WTC11 (cell line): ENCODE measurements around the gene IRF2. TPM values are rescaled to one million over a fixed set of nuclear protein-coding genes. Genes with fewer than 3 reads are reported as not detected.
A peak's percentile ranks its signal among the peaks of the same experiment; 100 is the strongest.

Source experiments
- ATAC-seq: fragments of 200-7000 bp; cut with Tn5 transposase; 2 replicates; pipeline ENCODE4 v1.10.0; 2021; ENCODE audit warnings: mild to moderate bottlenecking, moderate library complexity
- CTCF ChIA-PET: fragments of 300-600 bp; sonication (Branson Sonifier 250); formaldehyde crosslinking; loops from one replicate; lab custom pipeline; 2021; ENCODE audit warnings: antibody characterized with exemption; lab: Charles Lee
- POLR2A ChIA-PET: fragments of 350-600 bp; sonication (Branson Sonifier 250); formaldehyde crosslinking; loops from one replicate; lab custom pipeline; 2021; ENCODE audit warnings: antibody characterized with exemption; lab: Charles Lee
- DNase-seq: peaks from one replicate; pipeline ENCODE4 v3.0.0; 2021; ENCODE audit warnings: low spot score
- H3K27ac Mint-ChIP-seq: 2 replicates; pipeline ENCODE4 v1.8.0; 2021; ENCODE audit warnings: mixed read lengths
- H3K27me3 Mint-ChIP-seq: 2 replicates; pipeline ENCODE4 v1.8.0; 2021; ENCODE audit warnings: low read depth, mild to moderate bottlenecking, moderate library complexity, mixed read lengths
- H3K36me3 Mint-ChIP-seq: 2 replicates; pipeline ENCODE4 v1.8.0; 2021; ENCODE audit warnings: mixed read lengths
- H3K4me1 Mint-ChIP-seq: 2 replicates; pipeline ENCODE4 v1.8.0; 2022; ENCODE audit warnings: mixed read lengths
- H3K4me3 Mint-ChIP-seq: 2 replicates; pipeline ENCODE4 v1.8.0; 2021; ENCODE audit warnings: mild to moderate bottlenecking, moderate library complexity, mixed read lengths
- H3K9me3 Mint-ChIP-seq: 2 replicates; pipeline ENCODE4 v1.8.0; 2021; ENCODE audit warnings: mixed read lengths
- ATF3 ChIP-seq: sonication (generic); formaldehyde crosslinking; conservative IDR thresholded peaks from 2 replicates; pipeline ENCODE4 v1.8.1; 2022; ENCODE audit warnings: mild to moderate bottlenecking, missing genetic modification reagents
- CTCF ChIP-seq: fragments of 200-600 bp; IDR thresholded peaks from 2 replicates; pipeline ENCODE4 v1.8.0; 2022; ENCODE audit warnings: antibody characterized with exemption
- FOXK1 ChIP-seq: sonication (generic); formaldehyde crosslinking; IDR thresholded peaks from 2 replicates; pipeline ENCODE4 v1.8.0; 2022; ENCODE audit warnings: mild to moderate bottlenecking, moderate library complexity, missing genetic modification reagents
- GRHL2 ChIP-seq: fragments of 250-450 bp; sonication (Bioruptor Pico); IDR thresholded peaks from 2 replicates; pipeline ENCODE4 v1.8.0; 2022; ENCODE audit warnings: mild to moderate bottlenecking, moderate library complexity; ENCODE audit not compliant: insufficient replicate concordance, severe bottlenecking
- IRF2 ChIP-seq: sonication (generic); formaldehyde crosslinking; IDR thresholded peaks from 2 replicates; pipeline ENCODE4 v1.8.0; 2022; ENCODE audit warnings: low read depth, missing genetic modification reagents, borderline replicate concordance
- MXD4 ChIP-seq: fragments of 250-450 bp; sonication (Bioruptor Pico); IDR thresholded peaks from 2 replicates; pipeline ENCODE4 v1.8.0; 2021; ENCODE audit warnings: mild to moderate bottlenecking, moderate library complexity, borderline replicate concordance
- NFE2L1 ChIP-seq: sonication (generic); formaldehyde crosslinking; IDR thresholded peaks from 2 replicates; pipeline ENCODE4 v1.8.1; 2023; ENCODE audit warnings: missing genetic modification reagents
- NR1H2 ChIP-seq: sonication (generic); formaldehyde crosslinking; IDR thresholded peaks from 2 replicates; pipeline ENCODE4 v1.9.0; 2021; ENCODE audit warnings: mild to moderate bottlenecking, moderate library complexity, missing genetic modification reagents
- PRRX2 ChIP-seq: fragments of 250-450 bp; sonication (Bioruptor Pico); IDR thresholded peaks from 2 replicates; pipeline ENCODE4 v1.8.0; 2021; ENCODE audit warnings: mild to moderate bottlenecking
- SMAD4 ChIP-seq: sonication (generic); formaldehyde crosslinking; IDR thresholded peaks from 2 replicates; pipeline ENCODE4 v1.8.0; 2022; ENCODE audit warnings: mild to moderate bottlenecking, missing genetic modification reagents
- SP1 ChIP-seq: sonication (generic); formaldehyde crosslinking; conservative IDR thresholded peaks from 2 replicates; pipeline ENCODE4 v1.8.1; 2022; ENCODE audit warnings: missing genetic modification reagents
- ZNF263 ChIP-seq: sonication (generic); formaldehyde crosslinking; IDR thresholded peaks from 2 replicates; pipeline ENCODE4 v1.8.1; 2022; ENCODE audit warnings: low read depth, mild to moderate bottlenecking, moderate library complexity, missing genetic modification reagents
- ZNF281 ChIP-seq: sonication (generic); formaldehyde crosslinking; IDR thresholded peaks from 2 replicates; pipeline ENCODE4 v1.8.0; 2023; ENCODE audit warnings: mild to moderate bottlenecking, missing genetic modification reagents
- ZNF396 ChIP-seq: fragments of 250-450 bp; sonication (Bioruptor Pico); IDR thresholded peaks from 2 replicates; pipeline ENCODE4 v1.8.0; 2021; ENCODE audit warnings: mild to moderate bottlenecking, moderate library complexity, borderline replicate concordance
- ZNF416 ChIP-seq: fragments of 250-450 bp; sonication (Bioruptor Pico); IDR thresholded peaks from 2 replicates; pipeline ENCODE4 v1.9.0; 2021; ENCODE audit warnings: mild to moderate bottlenecking, inconsistent platforms
- ZNF532 ChIP-seq: fragments of 250-450 bp; sonication (Bioruptor Pico); IDR thresholded peaks from 2 replicates; pipeline ENCODE4 v1.9.0; 2021; ENCODE audit warnings: mild to moderate bottlenecking, borderline replicate concordance
- total RNA-seq: library from RNA; stranded (reverse); gene quantifications from 3 replicates; pipeline ENCODE4 v1.2.3, GENCODE V29; 2021
- TF ChIP-seq, protein P1 (sequence below): fragments of 250-450 bp; sonication (Bioruptor Pico); IDR thresholded peaks from 2 replicates; pipeline ENCODE4 v1.8.0; 2021; ENCODE audit warnings: mild to moderate bottlenecking
- TF ChIP-seq, protein P2 (sequence below): sonication (generic); formaldehyde crosslinking; conservative IDR thresholded peaks from 2 replicates; pipeline ENCODE4 v1.8.1; 2023; ENCODE audit warnings: mild to moderate bottlenecking, low read depth, missing genetic modification reagents, moderate library complexity
- TF ChIP-seq, protein P3 (sequence below): fragments of 250-450 bp; sonication (Bioruptor Pico); conservative IDR thresholded peaks from 2 replicates; pipeline ENCODE4 v1.9.0; 2021; ENCODE audit warnings: mild to moderate bottlenecking
- TF ChIP-seq, protein P4 (sequence below): fragments of 250-450 bp; sonication (Bioruptor Pico); IDR thresholded peaks from 2 replicates; pipeline ENCODE4 v1.9.0; 2021; ENCODE audit warnings: moderate library complexity, mild to moderate bottlenecking, inconsistent platforms, borderline replicate concordance

The IRF2 gene
- total RNA-seq, 1 experiment from 2014 or later: 11.8 TPM

DNA sequence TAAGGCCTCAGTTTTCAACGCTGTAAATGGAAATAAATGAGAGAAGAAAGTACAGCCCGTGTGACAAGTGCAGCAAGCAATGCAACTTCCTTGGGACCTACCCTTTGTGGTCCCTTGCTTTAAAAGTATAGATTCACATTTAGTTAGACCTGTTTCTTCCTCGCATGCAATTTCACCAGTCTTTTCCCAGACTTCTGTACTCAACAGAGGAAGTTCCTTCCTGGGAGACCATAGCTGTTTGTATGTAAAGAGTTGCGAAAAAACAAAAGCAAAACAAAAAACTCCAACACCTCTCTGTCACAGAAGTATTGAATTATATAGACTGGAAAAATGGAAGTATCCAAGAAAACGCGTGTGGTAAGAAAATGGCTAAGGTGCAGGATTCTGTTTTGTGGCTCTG, 1.1 kb upstream of the IRF2 start:
- no peaks in the 10 kb centered on the region for H3K27me3 Mint-ChIP-seq
- H3K4me1 Mint-ChIP-seq: peaks cover 34% of the 10 kb centered on the region
- no peak for TF ChIP-seq IRF2
- no peak for TF ChIP-seq ZNF263
- TF ChIP-seq, protein P1, sequence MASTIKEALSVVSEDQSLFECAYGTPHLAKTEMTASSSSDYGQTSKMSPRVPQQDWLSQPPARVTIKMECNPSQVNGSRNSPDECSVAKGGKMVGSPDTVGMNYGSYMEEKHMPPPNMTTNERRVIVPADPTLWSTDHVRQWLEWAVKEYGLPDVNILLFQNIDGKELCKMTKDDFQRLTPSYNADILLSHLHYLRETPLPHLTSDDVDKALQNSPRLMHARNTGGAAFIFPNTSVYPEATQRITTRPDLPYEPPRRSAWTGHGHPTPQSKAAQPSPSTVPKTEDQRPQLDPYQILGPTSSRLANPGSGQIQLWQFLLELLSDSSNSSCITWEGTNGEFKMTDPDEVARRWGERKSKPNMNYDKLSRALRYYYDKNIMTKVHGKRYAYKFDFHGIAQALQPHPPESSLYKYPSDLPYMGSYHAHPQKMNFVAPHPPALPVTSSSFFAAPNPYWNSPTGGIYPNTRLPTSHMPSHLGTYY (CRISPR knock-in tag): no peak
- no peak for TF ChIP-seq ZNF532
- TF ChIP-seq CTCF: no peak
- TF ChIP-seq GRHL2 (CRISPR knock-in tag): no peak
- no peak for TF ChIP-seq MXD4 (CRISPR knock-in tag)
- TF ChIP-seq ZNF416: no peak
- TF ChIP-seq ZNF396 (CRISPR knock-in tag): no peak
- no peak for TF ChIP-seq ZNF281 (CRISPR knock-in tag)
- no peak for TF ChIP-seq NFE2L1 (CRISPR knock-in tag)
- TF ChIP-seq, protein P2, sequence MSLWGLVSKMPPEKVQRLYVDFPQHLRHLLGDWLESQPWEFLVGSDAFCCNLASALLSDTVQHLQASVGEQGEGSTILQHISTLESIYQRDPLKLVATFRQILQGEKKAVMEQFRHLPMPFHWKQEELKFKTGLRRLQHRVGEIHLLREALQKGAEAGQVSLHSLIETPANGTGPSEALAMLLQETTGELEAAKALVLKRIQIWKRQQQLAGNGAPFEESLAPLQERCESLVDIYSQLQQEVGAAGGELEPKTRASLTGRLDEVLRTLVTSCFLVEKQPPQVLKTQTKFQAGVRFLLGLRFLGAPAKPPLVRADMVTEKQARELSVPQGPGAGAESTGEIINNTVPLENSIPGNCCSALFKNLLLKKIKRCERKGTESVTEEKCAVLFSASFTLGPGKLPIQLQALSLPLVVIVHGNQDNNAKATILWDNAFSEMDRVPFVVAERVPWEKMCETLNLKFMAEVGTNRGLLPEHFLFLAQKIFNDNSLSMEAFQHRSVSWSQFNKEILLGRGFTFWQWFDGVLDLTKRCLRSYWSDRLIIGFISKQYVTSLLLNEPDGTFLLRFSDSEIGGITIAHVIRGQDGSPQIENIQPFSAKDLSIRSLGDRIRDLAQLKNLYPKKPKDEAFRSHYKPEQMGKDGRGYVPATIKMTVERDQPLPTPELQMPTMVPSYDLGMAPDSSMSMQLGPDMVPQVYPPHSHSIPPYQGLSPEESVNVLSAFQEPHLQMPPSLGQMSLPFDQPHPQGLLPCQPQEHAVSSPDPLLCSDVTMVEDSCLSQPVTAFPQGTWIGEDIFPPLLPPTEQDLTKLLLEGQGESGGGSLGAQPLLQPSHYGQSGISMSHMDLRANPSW (CRISPR knock-in tag): no peak
- no peak for TF ChIP-seq FOXK1 (CRISPR knock-in tag)
- no peak for TF ChIP-seq NR1H2 (CRISPR knock-in tag)
- TF ChIP-seq SMAD4: no peak
- no peak for TF ChIP-seq PRRX2
- no peak for TF ChIP-seq SP1 (CRISPR knock-in tag)
- TF ChIP-seq ATF3: no peak
- TF ChIP-seq, protein P3, sequence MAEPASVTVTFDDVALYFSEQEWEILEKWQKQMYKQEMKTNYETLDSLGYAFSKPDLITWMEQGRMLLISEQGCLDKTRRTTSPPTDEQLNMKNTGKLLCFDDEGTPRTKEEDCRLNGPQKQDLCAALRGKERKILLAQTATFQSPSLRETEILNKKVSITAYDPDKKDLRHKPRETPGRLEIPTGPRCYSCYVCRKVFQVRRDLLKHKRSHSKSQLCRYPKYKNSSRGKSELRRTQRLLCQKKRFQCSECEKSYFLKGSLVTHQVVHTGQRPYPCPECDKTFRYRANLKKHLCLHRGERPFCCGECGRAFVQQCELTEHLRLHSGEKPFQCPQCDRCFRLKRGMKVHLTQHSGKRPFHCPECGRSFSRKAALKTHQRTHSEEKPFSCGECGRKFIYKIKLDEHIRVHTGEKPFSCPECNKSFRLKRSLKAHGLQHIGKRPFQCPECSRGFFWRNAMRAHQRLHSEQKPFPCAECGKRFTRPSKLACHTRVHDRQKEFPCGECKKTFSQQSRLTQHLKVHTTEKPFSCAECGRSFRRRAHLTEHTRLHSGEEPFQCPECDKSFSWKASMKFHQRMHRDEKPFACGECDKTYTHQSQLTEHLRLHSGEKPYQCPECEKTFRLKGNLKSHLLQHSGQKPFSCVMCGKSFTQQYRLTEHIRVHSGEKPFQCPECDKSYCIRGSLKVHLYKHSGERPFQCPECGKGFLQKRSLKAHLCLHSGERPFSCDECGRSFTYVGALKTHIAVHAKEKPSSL (CRISPR knock-in tag): no peak
- TF ChIP-seq, protein P4, sequence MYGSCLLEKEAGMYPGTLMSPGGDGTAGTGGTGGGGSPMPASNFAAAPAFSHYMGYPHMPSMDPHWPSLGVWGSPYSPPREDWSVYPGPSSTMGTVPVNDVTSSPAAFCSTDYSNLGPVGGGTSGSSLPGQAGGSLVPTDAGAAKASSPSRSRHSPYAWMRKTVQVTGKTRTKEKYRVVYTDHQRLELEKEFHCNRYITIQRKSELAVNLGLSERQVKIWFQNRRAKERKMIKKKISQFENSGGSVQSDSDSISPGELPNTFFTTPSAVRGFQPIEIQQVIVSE: no peak
- DNase-seq (no peak), ATAC-seq (no peak)
- CTCF ChIA-PET: interaction anchor here (1.5 kb wide), 1 partner anchor 211 kb away, joined by 7 read pairs; no protein-coding TSS in a partner anchor
- peak overlapping the region; percentile 87; the same call in 1 of the 2 replicates for H3K27ac Mint-ChIP-seq
- H3K4me3 Mint-ChIP-seq: peak overlapping the region; percentile 98
- POLR2A ChIA-PET: interaction anchor here (0.7 to 2.0 kb wide), 4 partner anchors 45 to 258 kb away, joined by 3 to 8 read pairs (median 6); partner anchors contain the start of gene CENPU
- H3K9me3 Mint-ChIP-seq: no peaks in the 10 kb centered on the region
- no peaks in the 10 kb centered on the region for H3K36me3 Mint-ChIP-seq
